Measurements from ENCODE around the gene TBC1D14.

- TF ChIP-seq, protein P1, sequence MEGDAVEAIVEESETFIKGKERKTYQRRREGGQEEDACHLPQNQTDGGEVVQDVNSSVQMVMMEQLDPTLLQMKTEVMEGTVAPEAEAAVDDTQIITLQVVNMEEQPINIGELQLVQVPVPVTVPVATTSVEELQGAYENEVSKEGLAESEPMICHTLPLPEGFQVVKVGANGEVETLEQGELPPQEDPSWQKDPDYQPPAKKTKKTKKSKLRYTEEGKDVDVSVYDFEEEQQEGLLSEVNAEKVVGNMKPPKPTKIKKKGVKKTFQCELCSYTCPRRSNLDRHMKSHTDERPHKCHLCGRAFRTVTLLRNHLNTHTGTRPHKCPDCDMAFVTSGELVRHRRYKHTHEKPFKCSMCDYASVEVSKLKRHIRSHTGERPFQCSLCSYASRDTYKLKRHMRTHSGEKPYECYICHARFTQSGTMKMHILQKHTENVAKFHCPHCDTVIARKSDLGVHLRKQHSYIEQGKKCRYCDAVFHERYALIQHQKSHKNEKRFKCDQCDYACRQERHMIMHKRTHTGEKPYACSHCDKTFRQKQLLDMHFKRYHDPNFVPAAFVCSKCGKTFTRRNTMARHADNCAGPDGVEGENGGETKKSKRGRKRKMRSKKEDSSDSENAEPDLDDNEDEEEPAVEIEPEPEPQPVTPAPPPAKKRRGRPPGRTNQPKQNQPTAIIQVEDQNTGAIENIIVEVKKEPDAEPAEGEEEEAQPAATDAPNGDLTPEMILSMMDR (conservative IDR thresholded peaks at IDR 0.05; ENCODE audit: low read length) = no peak
- TF ChIP-seq EZH2phosphoT487 (IDR thresholded peaks at IDR 0.05; ENCODE audit: borderline replicate concordance, low read depth, low read length) = no peak
Measured at GRCh38 chr4:7076696-7077082, 167.1 kb downstream of the TBC1D14 start.
